SK-N-SH (cell line): ENCODE results near the gene MUC22. TPM values are rescaled to one million over a fixed set of nuclear protein-coding genes. Genes with fewer than 3 reads are reported as not detected.

Experiments
- CTCF ChIA-PET: fragments of 300-600, 350-600 bp; formaldehyde crosslinking; extraction: SDS; loops from one replicate; lab custom pipeline; 2021; lab: Yijun Ruan, JAX
- POLR2A ChIA-PET: fragments of 350-600 bp; sonication (Branson Sonifier 250); formaldehyde crosslinking; extraction: SDS; loops from one replicate; lab custom pipeline; 2020; ENCODE audit warnings: antibody characterized with exemption, inconsistent platforms; lab: Yijun Ruan, JAX
- DNase-seq: peaks from one replicate; pipeline ENCODE4 v3.0.0; 2012
- H2AFZ ChIP-seq: fragments of 200-600 bp; sonication (generic); 2 replicates; pipeline ENCODE4 v1.8.1; 2016; ENCODE audit warnings: antibody characterized with exemption, mild to moderate bottlenecking, low read depth
- H3F3A ChIP-seq: fragments of 200-600 bp; sonication (generic); replicated peaks from 2 replicates; pipeline ENCODE3; 2016; ENCODE audit warnings: antibody characterized with exemption, mild to moderate bottlenecking; ENCODE audit not compliant: insufficient read depth
- H3K27ac ChIP-seq, 2 experiments: fragments of 200-500 bp in 1 of 2; fragments of 200-600 bp in 1 of 2; sonication (Bioruptor generic) in 1 of 2; sonication (generic), shearing (Covaris generic) in 1 of 2; 2 replicates each; pipeline versions ENCODE4 v1.5.1 to v1.6.1; 2014 to 2016; ENCODE audit warnings: low read depth in 2 of 2, inconsistent platforms in 1 of 2, low read length in 1 of 2, mild to moderate bottlenecking in 1 of 2, mixed read lengths in 1 of 2
- H3K27me3 ChIP-seq: fragments of 200-600 bp; sonication (generic), shearing (Covaris generic); 2 replicates; pipeline ENCODE4 v1.6.1; 2016; ENCODE audit warnings: mixed run types; ENCODE audit not compliant: insufficient read depth
- H3K36me3 ChIP-seq, 2 experiments: fragments of 200-500 bp in 1 of 2; fragments of 200-600 bp in 1 of 2; sonication (Bioruptor generic) in 1 of 2; sonication (generic) in 1 of 2; replicated peaks in 1 of 2; 2 replicates each; pipeline versions ENCODE3 to v1.5.1; 2014 to 2016; ENCODE audit warnings: low read length in 1 of 2, mild to moderate bottlenecking in 1 of 2; ENCODE audit not compliant: insufficient read depth in 2 of 2, control insufficient read depth in 1 of 2
- H3K4me1 ChIP-seq, 2 experiments: fragments of 200-500 bp in 1 of 2; fragments of 200-600 bp in 1 of 2; sonication (Bioruptor generic) in 1 of 2; sonication (generic), shearing (Covaris generic) in 1 of 2; 2 replicates each; pipeline versions ENCODE4 v1.5.1 to v1.6.1; 2014 to 2016; ENCODE audit warnings: low read depth in 1 of 2, low read length in 1 of 2, mixed run types in 1 of 2; ENCODE audit not compliant: insufficient read depth in 2 of 2, control insufficient read depth in 1 of 2
- H3K4me2 ChIP-seq: fragments of 200-600 bp; sonication (generic), shearing (Covaris generic); 2 replicates; pipeline ENCODE4 v1.6.1; 2017; ENCODE audit warnings: mixed run types
- H3K4me3 ChIP-seq, 2 experiments: fragments of 200-500 bp in 1 of 2; fragments of 200-600 bp in 1 of 2; sonication (Bioruptor generic) in 1 of 2; sonication (generic), shearing (Covaris generic) in 1 of 2; 2 replicates each; pipeline versions ENCODE4 v1.5.1 to v1.8.1; 2014 to 2016; ENCODE audit warnings: low read depth in 2 of 2, inconsistent platforms in 1 of 2, low read length in 1 of 2, mild to moderate bottlenecking in 1 of 2, mixed read lengths in 1 of 2, moderate library complexity in 1 of 2
- H3K79me2 ChIP-seq: fragments of 200-600 bp; sonication (generic); 2 replicates; pipeline ENCODE4 v1.8.1; 2017; ENCODE audit warnings: mild to moderate bottlenecking; ENCODE audit not compliant: insufficient read depth
- H3K9ac ChIP-seq: fragments of 200-600 bp; sonication (generic); 2 replicates; pipeline ENCODE4 v1.6.1; 2017; ENCODE audit warnings: mixed run types
- H3K9me2 ChIP-seq: fragments of 200-600 bp; sonication (generic); 2 replicates; pipeline ENCODE4 v1.6.1; 2017; ENCODE audit warnings: mixed run types
- H3K9me3 ChIP-seq: fragments of 200-600 bp; sonication (generic); 2 replicates; pipeline ENCODE4 v1.6.1; 2017; ENCODE audit warnings: mixed run types, mild to moderate bottlenecking, moderate library complexity
- H4K20me1 ChIP-seq: fragments of 200-600 bp; sonication (generic); 2 replicates; pipeline ENCODE4 v1.6.1; 2017; ENCODE audit warnings: mild to moderate bottlenecking, mixed run types; ENCODE audit not compliant: insufficient read depth
- CHD2 ChIP-seq: fragments of 150-350 bp; IDR thresholded peaks from 2 replicates; pipeline ENCODE4 v1.6.1; 2018; ENCODE audit warnings: low read length; ENCODE audit not compliant: partially characterized antibody
- EZH2phosphoT487 ChIP-seq: fragments of 200-600 bp; sonication (generic); IDR thresholded peaks from 2 replicates; pipeline ENCODE4 v1.6.1; 2017; ENCODE audit warnings: low read depth, mixed run types, mild to moderate bottlenecking, antibody characterized with exemption, moderate library complexity, borderline replicate concordance
- FOXM1 ChIP-seq: IDR thresholded peaks from 2 replicates; pipeline ENCODE4 v1.4.0; 2012; ENCODE audit warnings: low read depth, mild to moderate bottlenecking
- GABPA ChIP-seq: IDR thresholded peaks from 2 replicates; pipeline ENCODE4 v1.4.0; 2012; ENCODE audit warnings: low read depth, mild to moderate bottlenecking
- JUND ChIP-seq: IDR thresholded peaks from 2 replicates; pipeline ENCODE4 v1.4.0; 2012
- MAX ChIP-seq: IDR thresholded peaks from 2 replicates; pipeline ENCODE4 v1.4.0; 2012; ENCODE audit warnings: low read depth
- MEF2A ChIP-seq: IDR thresholded peaks from 2 replicates; pipeline ENCODE4 v1.4.0; 2012; ENCODE audit warnings: low read depth, borderline replicate concordance
- MXI1 ChIP-seq: IDR thresholded peaks from 2 replicates; pipeline ENCODE4 v1.6.1; 2012; ENCODE audit warnings: mild to moderate bottlenecking, low read depth, low read length, improper control_type of control experiment
- NFIC ChIP-seq: IDR thresholded peaks from 2 replicates; pipeline ENCODE4 v1.4.0; 2012; ENCODE audit warnings: borderline replicate concordance
- NRF1 ChIP-seq: IDR thresholded peaks from 2 replicates; pipeline ENCODE4 v1.6.1; 2012; ENCODE audit warnings: low read depth, mild to moderate bottlenecking, low read length
- PBX3 ChIP-seq: IDR thresholded peaks from 2 replicates; pipeline ENCODE4; 2012
- POLR2AphosphoS5 ChIP-seq: IDR thresholded peaks from 2 replicates; pipeline ENCODE4 v1.6.1; 2012; ENCODE audit warnings: low read depth, low read length
- RAD21 ChIP-seq: IDR thresholded peaks from 2 replicates; pipeline ENCODE4 v1.6.1; 2012; ENCODE audit warnings: mild to moderate bottlenecking, low read length
- RCOR1 ChIP-seq: fragments of 150-350 bp; IDR thresholded peaks from 2 replicates; pipeline ENCODE4 v1.6.1; 2017; ENCODE audit warnings: antibody characterized with exemption, low read length
- REST ChIP-seq: IDR thresholded peaks from 2 replicates; pipeline ENCODE4 v1.6.1; 2012; ENCODE audit warnings: mild to moderate bottlenecking, low read depth, low read length, moderate library complexity
- RXRA ChIP-seq: IDR thresholded peaks from 2 replicates; pipeline ENCODE4 v1.4.0; 2012; ENCODE audit warnings: low read depth, mild to moderate bottlenecking, borderline replicate concordance
- WGBS: methylation state at CpG from one replicate; pipeline ENCODE4 v1.1.6; 2017; ENCODE audit warnings: low lambda C conversion rate; 5-methylcytosine and 5-hydroxymethylcytosine counted together
- polyA plus RNA-seq, 3 experiments: library from polyadenylated mRNA; depleted of rRNA; stranded (reverse); fragments of >200 nt; gene quantifications; 2 replicates each; pipeline ENCODE4 v1.2.3, GENCODE V29; 2012

The MUC22 gene
- polyA plus RNA-seq, 1 of the 3 experiments (the other 2 are of a cell fraction), result 0.12 TPM

GRCh38 chr6:31035862-31036497 lies 25.7 kb downstream of the MUC22 start:
- Histone ChIP-seq H2AFZ (no peak overlapping the region), H3K27ac (no peak overlapping the region), H3K4me1 (peaks cover 3 to 7% of the 10 kb centered on the region in 2 experiments; a peak in 2 of 4 replicates), H3K9ac (no peak overlapping the region), H4K20me1 (no peaks in the 10 kb centered on the region), H3K9me2 (no peaks in the 10 kb centered on the region), H3K27me3 (no peaks in the 10 kb centered on the region), H3K4me2 (no peak overlapping the region), H3K4me3 (no peak overlapping the region), H3K9me3 (no peaks in the 10 kb centered on the region), H3F3A (no peaks in the 10 kb centered on the region), H3K79me2 (no peaks in the 10 kb centered on the region), H3K36me3 (no peaks in the 10 kb centered on the region)
- POLR2A ChIA-PET, result no interaction called here
- DNase-seq, result no peak
- TF ChIP-seq JUND (no peak), GABPA (no peak), RAD21 (no peak), MXI1 (no peak), PBX3 (no peak), CHD2 (no peak)
- CTCF ChIA-PET, result interaction anchor here (1.0 kb wide), 1 partner anchor 44 kb away, joined by 3 read pairs; no protein-coding TSS in a partner anchor
- WGBS, result 31% methylated on average over 4 of the region's 4 CpGs

- no peak for DNase-seq
- TF ChIP-seq EZH2phosphoT487 (no peak), REST (no peak), NFIC (no peak), MEF2A (no peak), RXRA (no peak), RCOR1 (no peak), MAX (no peak), FOXM1 (no peak), POLR2AphosphoS5 (no peak), GABPA (no peak), JUND (no peak), NRF1 (no peak)
- H3K9ac ChIP-seq, result no peak overlapping the region
- no peaks in the 10 kb centered on the region for H3K79me2 ChIP-seq
- H3K4me2 ChIP-seq, result peak overlapping the region; percentile 58; the same call in 1 of the 2 replicates
- no peaks in the 10 kb centered on the region for H3K9me3 ChIP-seq
- ChIA-PET CTCF (interaction anchor here (1.0 kb wide), 1 partner anchor 46 kb away, joined by 3 read pairs; no protein-coding TSS in a partner anchor), POLR2A (no interaction called here)
- H4K20me1 ChIP-seq, result no peaks in the 10 kb centered on the region
- WGBS, result 61% methylated on average over 7 of the region's 7 CpGs
- H3K9me2 ChIP-seq, result no peaks in the 10 kb centered on the region
- H3K27me3 ChIP-seq, result no peaks in the 10 kb centered on the region
- H3K36me3 ChIP-seq, result no peaks in the 10 kb centered on the region
- no peaks in the 10 kb centered on the region for H3F3A ChIP-seq
- no peak overlapping the region for H2AFZ ChIP-seq
- H3K4me1 ChIP-seq, result peaks cover 5 to 7% of the 10 kb centered on the region in 2 experiments; a peak in 2 of 4 replicates
- H3K27ac ChIP-seq, result peak overlapping the region; percentile 5 to 58; a peak in 1 of 4 replicates
- H3K4me3 ChIP-seq, result no peak overlapping the region
These were observed 26.9 kb downstream of the MUC22 start for GRCh38 chr6:31037169-31037568.
